ENCODE results near the gene ABCG1.

The ABCG1 gene

DNA sequence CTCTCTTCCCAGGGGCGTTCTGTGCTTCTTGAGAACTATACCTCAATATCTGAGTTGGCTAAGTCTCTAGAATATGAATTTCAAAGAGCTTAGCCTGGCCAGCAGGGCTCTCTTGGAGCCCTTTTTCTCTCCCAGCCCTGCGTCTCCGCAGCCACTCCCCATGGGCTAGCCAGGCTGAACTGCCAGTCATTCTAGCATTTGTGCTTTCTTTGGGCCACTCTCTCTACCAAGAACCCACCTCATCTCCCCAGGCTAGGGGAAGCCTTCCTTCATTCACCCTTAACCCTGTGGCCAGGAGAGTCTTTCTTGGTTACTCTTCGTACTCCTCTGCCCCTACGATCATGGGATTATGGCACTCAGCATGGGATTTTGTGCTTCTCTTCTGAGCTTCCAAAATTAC is 18.2 kb downstream of the ABCG1 start:
- TF ChIP-seq, protein P1, sequence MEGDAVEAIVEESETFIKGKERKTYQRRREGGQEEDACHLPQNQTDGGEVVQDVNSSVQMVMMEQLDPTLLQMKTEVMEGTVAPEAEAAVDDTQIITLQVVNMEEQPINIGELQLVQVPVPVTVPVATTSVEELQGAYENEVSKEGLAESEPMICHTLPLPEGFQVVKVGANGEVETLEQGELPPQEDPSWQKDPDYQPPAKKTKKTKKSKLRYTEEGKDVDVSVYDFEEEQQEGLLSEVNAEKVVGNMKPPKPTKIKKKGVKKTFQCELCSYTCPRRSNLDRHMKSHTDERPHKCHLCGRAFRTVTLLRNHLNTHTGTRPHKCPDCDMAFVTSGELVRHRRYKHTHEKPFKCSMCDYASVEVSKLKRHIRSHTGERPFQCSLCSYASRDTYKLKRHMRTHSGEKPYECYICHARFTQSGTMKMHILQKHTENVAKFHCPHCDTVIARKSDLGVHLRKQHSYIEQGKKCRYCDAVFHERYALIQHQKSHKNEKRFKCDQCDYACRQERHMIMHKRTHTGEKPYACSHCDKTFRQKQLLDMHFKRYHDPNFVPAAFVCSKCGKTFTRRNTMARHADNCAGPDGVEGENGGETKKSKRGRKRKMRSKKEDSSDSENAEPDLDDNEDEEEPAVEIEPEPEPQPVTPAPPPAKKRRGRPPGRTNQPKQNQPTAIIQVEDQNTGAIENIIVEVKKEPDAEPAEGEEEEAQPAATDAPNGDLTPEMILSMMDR (IDR thresholded peaks at IDR 0.05) = no peak

DNA sequence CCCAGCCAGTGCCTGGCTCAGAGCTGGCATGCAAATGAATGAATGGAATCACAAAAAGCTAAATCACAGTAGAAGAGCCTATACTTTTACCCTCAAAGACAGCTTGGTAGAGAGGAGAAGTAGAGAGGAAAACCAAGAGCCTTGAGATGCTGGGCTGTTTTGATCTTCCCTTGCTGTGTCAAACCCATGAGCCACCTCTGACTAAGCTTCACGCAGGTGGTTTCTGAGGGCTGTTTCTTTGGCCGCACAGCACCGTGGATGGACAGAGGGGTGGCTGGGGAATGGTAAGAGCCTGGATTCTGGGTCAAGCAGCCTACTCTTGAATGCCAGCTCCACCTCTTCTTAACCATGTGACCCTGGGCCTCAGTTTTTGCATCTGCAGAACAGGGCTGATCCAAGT is 18.6 kb downstream of the ABCG1 start:
- TF ChIP-seq, protein P1 (IDR thresholded peaks at IDR 0.05) = no peak

DNA sequence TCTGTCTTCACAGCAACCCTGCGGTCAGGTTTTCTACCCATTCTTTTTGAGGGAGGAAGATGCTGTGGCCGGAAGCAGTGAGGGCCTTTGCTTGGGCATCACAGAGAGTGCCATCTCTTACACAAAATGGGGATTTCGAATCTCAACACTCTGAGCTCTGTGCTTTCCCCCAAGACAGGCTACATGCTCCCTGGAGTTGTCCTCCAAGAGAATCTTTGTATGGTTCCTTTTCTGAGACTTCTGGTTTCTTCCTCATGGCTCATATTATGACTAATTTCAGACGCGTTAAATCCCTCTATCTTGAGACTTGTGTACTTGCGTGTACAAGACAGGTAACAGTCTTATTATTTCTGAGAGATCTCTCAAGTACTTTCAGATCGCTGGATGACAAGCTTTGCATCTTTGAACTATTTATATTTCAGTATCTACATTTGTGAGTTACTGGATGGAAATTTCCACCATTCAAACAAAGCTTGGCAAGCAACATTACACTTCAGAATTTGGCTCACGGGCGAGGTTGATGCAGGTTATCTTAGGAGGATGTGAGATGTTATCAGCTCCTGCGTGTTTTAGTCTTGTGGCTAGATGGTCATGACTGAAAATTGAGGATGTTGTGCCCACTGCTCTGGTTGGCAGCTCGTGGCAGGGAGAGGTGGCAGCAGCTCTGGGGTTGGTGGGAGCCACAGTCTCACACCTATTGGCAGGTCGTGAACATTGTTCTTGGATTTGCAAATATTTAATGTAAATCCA is 19.4 kb downstream of the ABCG1 start:
- TF ChIP-seq, protein P1 (IDR thresholded peaks at IDR 0.05) = no peak

DNA sequence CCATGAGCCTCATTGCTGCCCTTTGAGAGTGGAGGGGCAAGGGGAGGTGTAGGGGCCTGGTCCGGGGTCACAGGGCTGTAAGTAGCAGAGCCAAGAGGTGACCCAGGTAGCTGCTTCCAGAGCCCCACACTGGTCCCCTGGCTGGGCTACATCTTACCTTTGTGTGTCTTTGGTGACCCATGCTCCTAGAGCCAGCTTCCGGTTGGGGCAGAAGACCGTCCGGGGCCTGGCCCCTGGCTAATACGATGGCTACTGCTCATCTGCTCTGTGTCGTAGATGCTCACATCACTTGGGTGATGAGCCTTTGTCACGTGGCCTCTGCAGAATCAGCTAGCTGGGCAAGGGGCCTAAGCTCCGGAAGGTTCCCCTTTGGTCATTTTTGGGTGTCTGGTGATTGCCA is 20.6 kb downstream of the ABCG1 start:
- TF ChIP-seq, protein P1 (IDR thresholded peaks at IDR 0.05) = no peak

DNA sequence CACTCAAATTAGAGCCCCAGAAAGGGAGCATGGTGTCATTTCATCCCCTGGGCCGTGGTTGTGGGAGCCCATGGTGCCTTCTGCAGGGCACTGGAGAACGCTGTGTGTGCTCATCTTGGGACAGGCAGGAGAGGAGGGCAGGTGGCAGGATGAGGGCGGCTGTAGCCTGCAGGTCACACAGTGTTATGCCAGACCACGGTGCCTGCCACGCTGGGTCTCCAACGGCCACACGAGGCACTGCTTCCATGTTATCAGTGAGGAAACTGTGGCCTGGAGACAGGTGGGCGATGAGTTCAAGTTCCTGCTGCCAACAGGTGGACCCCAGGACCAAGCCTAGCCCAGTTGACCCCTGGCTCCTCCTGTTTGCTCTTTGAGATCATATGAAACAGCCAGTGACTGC is 21.0 kb downstream of the ABCG1 start:
- TF ChIP-seq, protein P1 (IDR thresholded peaks at IDR 0.05) = no peak; the same call in 1 of the 2 replicates

DNA sequence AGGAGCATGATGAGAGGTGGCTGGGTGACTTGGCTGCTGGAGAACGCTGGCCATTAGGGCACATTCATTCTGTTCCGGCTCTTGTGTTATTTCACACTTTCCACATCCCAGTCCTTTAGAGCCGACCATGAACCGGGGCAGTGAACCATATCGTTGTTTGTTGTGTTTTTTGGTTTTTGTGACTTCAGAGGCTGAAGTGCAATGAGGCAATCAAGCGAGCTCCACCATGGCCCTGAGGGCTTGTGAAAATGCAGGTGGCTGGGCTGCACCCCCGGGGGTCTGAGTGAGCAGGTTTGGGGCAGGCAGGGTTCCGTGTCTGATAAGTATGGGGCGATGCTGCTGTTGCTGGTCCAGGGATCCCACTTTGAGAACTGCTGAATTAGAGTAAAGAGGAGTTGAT is 23.7 kb downstream of the ABCG1 start:
- TF ChIP-seq, protein P1 (IDR thresholded peaks at IDR 0.05) = no peak

DNA sequence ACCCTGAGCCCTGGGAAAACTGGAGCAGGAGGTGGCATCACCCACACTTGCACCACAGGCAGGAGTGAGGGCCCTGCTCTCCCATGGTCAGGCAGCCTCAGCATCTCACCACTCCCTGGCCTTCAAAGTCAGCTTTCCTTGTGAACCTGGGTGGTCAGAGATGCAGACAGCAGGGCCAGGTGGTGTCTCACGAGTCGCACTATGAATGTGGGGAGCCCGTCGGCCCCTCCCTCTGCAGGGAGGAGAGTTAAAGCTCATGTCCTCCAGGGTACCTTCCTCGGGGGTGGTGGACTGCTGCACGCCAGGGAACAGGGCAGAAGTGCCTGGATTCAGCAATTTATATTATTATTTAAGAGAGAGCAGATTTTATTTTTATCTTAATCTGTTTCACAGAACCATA is 24.1 kb downstream of the ABCG1 start:
- TF ChIP-seq, protein P1 (IDR thresholded peaks at IDR 0.05) = no peak

Data from LNCAP (cell line).